GM10266 (cell line): ENCODE results near the gene PPP1R11.
A peak's percentile ranks its signal among the peaks of the same experiment; 100 is the strongest.

Experiments used
- DNase-seq: peaks from one replicate; pipeline ENCODE4 v3.0.0; 2012; ENCODE audit errors: extremely low spot score
- TF ChIP-seq, protein P1 (sequence below): IDR thresholded peaks from 2 replicates; pipeline ENCODE4 v1.5.1; 2012; ENCODE audit warnings: mild to moderate bottlenecking, low read depth; ENCODE audit not compliant: control insufficient read depth, insufficient read depth; ENCODE audit errors: missing control alignments

PPP1R11 gene

DNA sequence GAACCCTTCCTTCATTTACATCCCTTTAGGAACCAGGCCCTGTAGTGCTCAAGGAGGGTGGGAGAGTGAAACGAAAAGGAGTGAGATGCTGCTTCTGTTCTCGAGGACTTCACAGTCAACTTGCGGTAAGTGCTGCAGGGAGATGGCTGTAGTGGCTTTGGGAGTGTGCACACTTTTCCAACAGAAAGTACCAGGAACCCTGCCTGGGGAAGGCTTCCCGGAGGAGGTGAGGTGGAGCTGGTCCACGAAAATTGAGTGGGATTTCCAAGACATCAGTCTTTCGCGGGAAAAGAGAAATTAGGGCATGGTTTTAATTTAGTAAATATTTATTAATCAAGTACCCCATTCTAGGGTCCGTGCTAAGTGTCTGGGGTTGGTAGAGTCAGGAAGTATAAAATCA is 33.2 kb downstream of the PPP1R11 start:
- TF ChIP-seq, protein P1, sequence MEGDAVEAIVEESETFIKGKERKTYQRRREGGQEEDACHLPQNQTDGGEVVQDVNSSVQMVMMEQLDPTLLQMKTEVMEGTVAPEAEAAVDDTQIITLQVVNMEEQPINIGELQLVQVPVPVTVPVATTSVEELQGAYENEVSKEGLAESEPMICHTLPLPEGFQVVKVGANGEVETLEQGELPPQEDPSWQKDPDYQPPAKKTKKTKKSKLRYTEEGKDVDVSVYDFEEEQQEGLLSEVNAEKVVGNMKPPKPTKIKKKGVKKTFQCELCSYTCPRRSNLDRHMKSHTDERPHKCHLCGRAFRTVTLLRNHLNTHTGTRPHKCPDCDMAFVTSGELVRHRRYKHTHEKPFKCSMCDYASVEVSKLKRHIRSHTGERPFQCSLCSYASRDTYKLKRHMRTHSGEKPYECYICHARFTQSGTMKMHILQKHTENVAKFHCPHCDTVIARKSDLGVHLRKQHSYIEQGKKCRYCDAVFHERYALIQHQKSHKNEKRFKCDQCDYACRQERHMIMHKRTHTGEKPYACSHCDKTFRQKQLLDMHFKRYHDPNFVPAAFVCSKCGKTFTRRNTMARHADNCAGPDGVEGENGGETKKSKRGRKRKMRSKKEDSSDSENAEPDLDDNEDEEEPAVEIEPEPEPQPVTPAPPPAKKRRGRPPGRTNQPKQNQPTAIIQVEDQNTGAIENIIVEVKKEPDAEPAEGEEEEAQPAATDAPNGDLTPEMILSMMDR = no peak

DNA sequence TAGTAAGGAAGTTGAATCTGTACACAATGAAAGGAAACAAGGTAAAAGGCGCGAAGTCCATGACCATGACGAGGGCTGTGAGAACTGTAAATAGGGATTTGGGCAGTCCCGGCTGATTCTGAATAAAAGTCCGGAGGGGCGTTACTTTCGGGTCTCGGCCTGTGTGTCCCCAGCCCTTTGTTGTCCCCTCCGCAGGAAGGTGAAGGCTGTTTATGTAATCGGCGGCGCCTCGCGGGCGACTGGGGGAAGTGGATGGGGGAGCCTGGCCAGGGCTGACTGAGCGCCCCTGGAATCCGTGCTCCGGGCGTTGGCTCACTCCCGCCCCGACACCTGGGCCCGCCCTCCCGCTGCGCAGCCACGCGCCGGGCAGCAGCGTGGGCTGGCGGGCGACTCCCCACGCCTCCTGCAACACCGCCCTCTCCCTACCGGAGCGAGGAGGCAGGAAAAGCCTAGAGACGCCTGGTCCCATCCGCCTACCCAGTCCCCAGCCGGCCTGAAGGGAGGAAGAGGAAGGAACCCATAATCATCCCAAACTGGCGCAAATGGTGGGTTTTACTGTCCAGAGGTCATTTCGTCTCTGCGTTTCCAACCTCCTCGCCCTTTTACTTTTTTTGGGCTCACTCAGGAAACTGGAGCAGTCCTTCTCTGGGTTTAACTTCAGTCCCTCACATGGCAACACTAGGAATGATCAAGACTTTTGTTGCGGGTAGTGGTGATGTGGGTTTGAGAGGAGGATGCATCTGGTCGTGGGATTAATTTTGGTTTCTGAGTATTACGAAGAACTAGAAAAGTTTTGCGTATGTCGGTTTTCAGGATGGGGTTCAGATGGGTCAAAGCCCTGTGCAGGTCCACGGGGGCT is 33.8 kb downstream of the PPP1R11 start:
- DNase-seq = peak; percentile 38
- TF ChIP-seq, protein P1 = no peak

More for the DNA sequence above, 33.2 kb downstream of the PPP1R11 start:
- no peak for DNase-seq

DNA sequence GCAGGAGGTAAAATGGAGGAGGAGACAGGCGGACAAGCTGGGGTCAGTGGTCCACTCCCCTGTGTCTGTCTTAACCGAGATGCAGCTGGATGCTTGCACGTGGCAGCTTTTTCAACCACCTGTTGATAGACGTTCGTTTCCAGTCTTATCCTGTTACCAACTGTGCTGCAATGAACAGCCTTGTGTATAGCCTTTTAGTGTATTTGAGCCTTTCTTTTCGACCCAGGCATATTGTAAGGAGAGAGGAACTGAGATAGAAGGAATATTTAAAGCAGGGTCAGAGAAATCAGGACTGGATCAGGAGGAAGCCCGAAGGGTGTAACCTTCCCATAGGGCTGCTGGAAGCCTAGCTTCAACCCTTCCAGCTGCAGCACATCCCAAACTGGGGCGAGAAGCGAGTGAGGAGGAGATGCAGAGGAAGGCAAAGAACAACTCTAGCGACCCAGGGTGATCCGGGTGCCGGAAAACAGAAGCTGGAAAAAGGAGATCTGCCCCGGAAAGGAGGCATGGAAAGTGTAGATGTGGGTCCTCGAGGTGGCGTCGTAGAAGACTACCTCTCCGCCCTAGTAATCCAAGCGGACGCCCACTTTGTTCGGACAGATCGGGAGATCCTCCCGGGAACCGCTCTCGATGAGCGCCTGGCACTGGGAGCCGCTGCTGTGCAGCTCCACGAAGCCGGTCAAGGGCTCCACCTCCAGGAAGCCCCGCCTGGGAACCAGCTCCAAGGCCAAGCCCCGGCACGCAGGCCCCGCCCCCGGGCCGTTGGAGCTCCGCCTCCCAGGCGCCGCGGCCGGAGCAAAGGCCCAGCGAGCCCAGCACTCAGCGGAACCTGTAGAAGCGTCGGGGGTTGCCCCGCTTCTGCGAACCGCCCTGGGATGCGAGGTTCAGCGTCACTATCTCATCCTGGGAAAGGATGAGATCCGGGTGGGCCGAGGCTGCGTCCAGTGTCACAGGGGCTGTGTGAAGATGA is 34.7 kb downstream of the PPP1R11 start:
- peak; percentile 87 for DNase-seq
- TF ChIP-seq, protein P1 = no peak

DNA sequence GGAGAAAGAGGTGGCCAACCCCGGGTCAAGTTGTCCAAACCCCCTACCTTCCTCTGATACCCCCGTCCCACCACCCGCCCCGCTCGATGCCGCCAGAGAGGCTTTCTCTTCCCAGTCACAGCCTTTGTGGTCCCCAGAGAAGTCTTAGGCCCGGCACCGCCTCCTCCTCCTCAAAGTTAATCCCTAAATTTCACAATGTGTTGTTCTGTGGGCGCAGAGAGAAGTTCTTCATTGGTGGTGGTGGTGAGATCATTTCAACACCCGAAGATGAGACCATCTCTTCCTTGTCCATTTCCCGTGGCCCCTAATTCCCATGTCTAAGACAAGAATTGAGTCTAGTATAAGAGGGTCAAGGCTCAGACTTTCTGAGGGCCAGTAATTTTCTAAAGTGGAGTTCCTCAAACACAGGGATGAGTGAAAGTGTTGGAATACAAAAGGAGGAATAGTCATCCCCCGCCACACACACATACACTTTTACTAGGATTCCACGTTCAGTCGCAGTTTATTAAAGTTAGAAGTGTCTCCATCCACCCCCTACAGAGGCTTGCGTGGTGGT is 35.5 kb downstream of the PPP1R11 start:
- TF ChIP-seq, protein P1 = no peak
- no peak for DNase-seq

DNA sequence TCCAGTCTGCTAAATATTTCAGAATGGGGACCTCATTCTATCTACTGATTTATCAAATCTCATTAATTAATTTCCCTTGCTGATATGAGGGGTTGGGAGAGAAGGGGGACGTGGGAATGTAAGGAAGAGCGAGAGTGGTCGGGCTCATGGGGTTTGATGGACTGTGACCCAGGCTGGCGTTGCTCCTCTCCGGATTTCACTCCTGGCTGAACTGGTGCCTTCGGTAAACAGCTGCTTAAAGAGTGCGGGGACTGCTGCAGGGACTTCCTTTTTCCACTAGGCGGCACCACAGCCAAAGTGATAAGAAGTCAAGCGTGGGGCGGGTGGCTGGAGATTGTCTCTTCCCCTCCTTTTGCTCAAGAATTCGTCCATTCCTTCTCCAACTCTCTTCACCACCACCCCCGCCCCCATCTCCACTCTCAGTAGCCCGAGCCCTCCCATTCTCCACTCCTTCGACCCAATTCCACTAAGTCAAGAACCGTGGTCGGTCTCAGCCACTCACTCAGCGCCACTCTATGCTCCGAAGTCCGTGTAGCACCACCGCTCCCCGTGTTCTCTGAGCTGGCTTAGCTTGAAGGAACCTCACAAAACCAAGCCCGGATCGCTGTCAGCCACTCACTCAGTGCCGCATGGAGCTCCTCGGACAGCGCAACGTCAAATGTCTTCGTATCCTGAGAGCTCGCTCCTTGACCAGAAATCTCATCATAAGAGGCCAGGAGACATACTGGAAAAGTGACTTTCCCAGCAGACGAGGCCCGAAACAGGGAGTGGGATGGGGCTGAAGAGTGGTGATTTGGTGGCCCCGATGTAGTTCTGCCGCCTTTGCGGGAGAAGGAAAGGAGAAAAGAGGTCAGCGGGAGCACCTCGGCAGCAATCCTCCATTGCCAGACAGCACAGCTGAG is 36.2 kb downstream of the PPP1R11 start:
- TF ChIP-seq, protein P1 = peak; percentile 95
- DNase-seq = peak; percentile 93

DNA sequence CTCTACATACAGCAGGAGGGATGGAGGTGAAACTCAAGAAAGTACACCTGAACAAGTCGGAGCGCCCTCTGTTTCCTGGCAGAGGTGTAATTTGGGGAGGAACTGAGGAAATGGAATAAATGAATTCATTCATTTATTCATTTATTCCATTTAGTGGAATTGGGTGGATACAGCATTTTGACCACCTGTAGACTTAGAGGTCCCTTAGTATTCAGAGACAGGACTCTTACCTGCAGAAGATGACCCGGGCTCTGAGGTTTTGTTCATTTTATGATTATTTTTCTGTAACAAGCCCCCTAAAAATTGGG is 36.8 kb downstream of the PPP1R11 start:
- no peak for DNase-seq
- TF ChIP-seq, protein P1 = no peak
